ENCODE data around the gene MRPS22. TPM values are rescaled to one million over a fixed set of nuclear protein-coding genes. Genes with fewer than 3 reads are reported as not detected.
A peak's percentile ranks its signal among the peaks of the same experiment; 100 is the strongest.

MRPS22 gene
- polyA plus RNA-seq, 3 donors: 19.2 to 43.2 (median 39.0) TPM

DNA sequence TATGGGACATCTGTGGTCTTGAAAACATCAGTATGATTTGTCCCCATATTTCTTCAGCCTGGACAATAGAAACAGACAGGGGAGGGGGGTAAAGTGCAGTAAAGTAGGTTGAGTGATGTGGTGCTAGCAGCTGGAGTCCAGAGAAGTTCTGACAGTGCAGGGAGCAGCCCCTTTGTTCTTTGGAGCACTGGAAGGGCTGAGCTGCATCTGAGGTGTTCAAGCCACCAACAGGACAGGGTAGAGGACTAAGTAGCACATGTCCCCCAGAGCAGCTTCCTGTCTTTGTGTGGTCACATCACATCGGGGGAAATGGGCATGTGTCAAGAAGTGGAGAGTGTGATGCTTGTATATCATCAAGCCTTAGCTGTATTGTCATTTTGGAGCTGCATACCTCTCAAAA, 12.1 kb downstream of the MRPS22 start:
- Histone ChIP-seq H3K4me1 (ENCODE audit: control insufficient read depth in 1 of 2, insufficient read depth in 2 of 2, low read length in 2 of 2) (no peaks in the 10 kb centered on the region), H3K36me3 (replicated peaks in 1 of 2; ENCODE audit: control insufficient read depth in 1 of 2, insufficient read depth in 2 of 2, low read length in 2 of 2) (peaks cover 97 to 100% of the 10 kb centered on the region in 2 donors), H3K27ac (ENCODE audit: low read depth in 1 of 2, low read length in 2 of 2) (no peak overlapping the region), H3K4me3 (replicated peaks in 1 of 3; ENCODE audit: low read depth in 2 of 3, low read length in 3 of 3) (no peak overlapping the region), H3K9me3 (replicated peaks in 1 of 2; ENCODE audit: control insufficient read depth in 1 of 2, insufficient read depth in 1 of 2, low read length in 2 of 2) (no peaks in the 10 kb centered on the region), H3K4me2 (replicated peaks; ENCODE audit: extremely low read depth, low read length, poor library complexity, severe bottlenecking) (no peak overlapping the region), H4K20me1 (ENCODE audit: insufficient read depth, low read length) (peaks cover 24% of the 10 kb centered on the region), H3K9ac (ENCODE audit: insufficient read depth, low read length, poor library complexity, severe bottlenecking) (no peak overlapping the region), H3K79me2 (ENCODE audit: insufficient read depth, low read length) (no peaks in the 10 kb centered on the region), H2AFZ (ENCODE audit: insufficient read depth, low read depth, low read length, poor library complexity, severe bottlenecking) (no peak overlapping the region), H3K27me3 (ENCODE audit: control insufficient read depth in 2 of 2, insufficient read depth in 2 of 2, low read length in 2 of 2) (no peaks in the 10 kb centered on the region)
- Mint-ChIP-seq H3K4me1 (no peaks in the 10 kb centered on the region), H3K4me3 (no peak overlapping the region), H3K27ac (peak overlapping the region in 1 of 7 donors; percentile 13), H3K36me3 (peaks cover 83 to 88% of the 10 kb centered on the region in 2 donors), H3K27me3 (ENCODE audit: low read depth in 3 of 3) (no peaks in the 10 kb centered on the region), H3K9me3 (no peaks in the 10 kb centered on the region)
- 20% methylated on average over 1 of the region's 1 CpG for WGBS (ENCODE audit: insufficient coverage)
- TF ChIP-seq, protein P1, sequence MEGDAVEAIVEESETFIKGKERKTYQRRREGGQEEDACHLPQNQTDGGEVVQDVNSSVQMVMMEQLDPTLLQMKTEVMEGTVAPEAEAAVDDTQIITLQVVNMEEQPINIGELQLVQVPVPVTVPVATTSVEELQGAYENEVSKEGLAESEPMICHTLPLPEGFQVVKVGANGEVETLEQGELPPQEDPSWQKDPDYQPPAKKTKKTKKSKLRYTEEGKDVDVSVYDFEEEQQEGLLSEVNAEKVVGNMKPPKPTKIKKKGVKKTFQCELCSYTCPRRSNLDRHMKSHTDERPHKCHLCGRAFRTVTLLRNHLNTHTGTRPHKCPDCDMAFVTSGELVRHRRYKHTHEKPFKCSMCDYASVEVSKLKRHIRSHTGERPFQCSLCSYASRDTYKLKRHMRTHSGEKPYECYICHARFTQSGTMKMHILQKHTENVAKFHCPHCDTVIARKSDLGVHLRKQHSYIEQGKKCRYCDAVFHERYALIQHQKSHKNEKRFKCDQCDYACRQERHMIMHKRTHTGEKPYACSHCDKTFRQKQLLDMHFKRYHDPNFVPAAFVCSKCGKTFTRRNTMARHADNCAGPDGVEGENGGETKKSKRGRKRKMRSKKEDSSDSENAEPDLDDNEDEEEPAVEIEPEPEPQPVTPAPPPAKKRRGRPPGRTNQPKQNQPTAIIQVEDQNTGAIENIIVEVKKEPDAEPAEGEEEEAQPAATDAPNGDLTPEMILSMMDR (IDR thresholded peaks at IDR 0.05): no peak
- intact Hi-C loops (cut with micrococcal nuclease): no loop called here
- no peak for DNase-seq

DNA sequence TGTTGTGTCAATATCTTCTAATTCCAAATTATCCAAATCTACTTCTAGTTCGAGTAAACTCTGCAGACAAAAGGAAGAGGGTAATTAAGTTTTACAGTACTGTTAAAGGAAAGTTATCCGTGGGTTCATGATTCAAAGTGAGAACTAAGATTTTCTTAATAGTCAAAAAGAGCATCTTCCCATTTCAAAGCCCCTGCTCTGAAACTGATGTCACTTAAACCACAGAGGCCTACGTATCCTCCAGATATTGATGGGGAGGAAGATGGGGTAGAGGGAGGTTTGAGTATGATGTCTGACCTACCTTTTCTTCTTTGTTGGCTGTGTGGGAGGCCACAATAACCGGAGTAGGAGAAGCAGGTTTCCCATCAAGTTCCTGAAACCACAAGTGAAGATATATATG, 14.1 kb downstream of the MRPS22 start:
- Histone ChIP-seq H4K20me1 (ENCODE audit: insufficient read depth, low read length) (peaks cover 34% of the 10 kb centered on the region), H3K9ac (ENCODE audit: insufficient read depth, low read length, poor library complexity, severe bottlenecking) (no peak overlapping the region), H3K4me2 (replicated peaks; ENCODE audit: extremely low read depth, low read length, poor library complexity, severe bottlenecking) (no peak overlapping the region), H3K4me3 (replicated peaks in 1 of 3; ENCODE audit: low read depth in 2 of 3, low read length in 3 of 3) (no peak overlapping the region), H3K27me3 (ENCODE audit: control insufficient read depth in 2 of 2, insufficient read depth in 2 of 2, low read length in 2 of 2) (no peaks in the 10 kb centered on the region), H3K9me3 (replicated peaks in 1 of 2; ENCODE audit: control insufficient read depth in 1 of 2, insufficient read depth in 1 of 2, low read length in 2 of 2) (no peaks in the 10 kb centered on the region), H3K4me1 (ENCODE audit: control insufficient read depth in 1 of 2, insufficient read depth in 2 of 2, low read length in 2 of 2) (no peaks in the 10 kb centered on the region), H2AFZ (ENCODE audit: insufficient read depth, low read depth, low read length, poor library complexity, severe bottlenecking) (no peak overlapping the region), H3K27ac (ENCODE audit: low read depth in 1 of 2, low read length in 2 of 2) (no peak overlapping the region), H3K79me2 (ENCODE audit: insufficient read depth, low read length) (no peaks in the 10 kb centered on the region), H3K36me3 (replicated peaks in 1 of 2; ENCODE audit: control insufficient read depth in 1 of 2, insufficient read depth in 2 of 2, low read length in 2 of 2) (peaks cover 98 to 100% of the 10 kb centered on the region in 2 donors)
- no peaks in the 10 kb centered on the region for H3K4me1 Mint-ChIP-seq
- peaks cover 85 to 88% of the 10 kb centered on the region in 2 donors for H3K36me3 Mint-ChIP-seq
- H3K9me3 Mint-ChIP-seq: no peaks in the 10 kb centered on the region
- no peak overlapping the region for H3K27ac Mint-ChIP-seq
- H3K27me3 Mint-ChIP-seq (ENCODE audit: low read depth in 3 of 3): no peaks in the 10 kb centered on the region
- no peak overlapping the region for H3K4me3 Mint-ChIP-seq
- intact Hi-C loops (cut with micrococcal nuclease): no loop called here
- 100% methylated on average over 1 of the region's 4 CpGs for WGBS (ENCODE audit: insufficient coverage)
- TF ChIP-seq, protein P1 (IDR thresholded peaks at IDR 0.05): no peak
- DNase-seq: no peak

Measured in CD14-positive monocyte (primary cell).